HepG2 (cell line): ENCODE measurements around the gene DUSP7. TPM values are rescaled to one million over a fixed set of nuclear protein-coding genes. Genes with fewer than 3 reads are reported as not detected.
A peak's percentile ranks its signal among the peaks of the same experiment; 100 is the strongest.

Experiments
- ATAC-seq: fragments of 200-7000 bp; cut with Tn5 transposase; 3 replicates; pipeline ENCODE4 v1.9.1; 2020; ENCODE audit warnings: mild to moderate bottlenecking, moderate library complexity
- BruUV-seq: library from RNA; stranded (reverse); fragments of 400-500 nt; replicated peaks from 2 replicates; lab custom pipeline; 2021; lab: Mats Ljungman, UMichigan
- CTCF ChIA-PET: fragments of 300-600 bp; formaldehyde crosslinking; extraction: SDS; loops from one replicate; lab custom pipeline; 2021; ENCODE audit warnings: low total read pairs, inconsistent platforms, low intra/inter-chr PET ratio; lab: Yijun Ruan, JAX
- POLR2A ChIA-PET: fragments of 350-600 bp; sonication (Branson Sonifier 250); formaldehyde crosslinking; loops from one replicate; lab custom pipeline; 2020; ENCODE audit warnings: antibody characterized with exemption, inconsistent platforms; lab: Yijun Ruan, JAX
- DNase-seq: peaks from one replicate; pipeline ENCODE4 v3.0.0-alpha.2; 2015; ENCODE audit warnings: low spot score
- FAIRE-seq: peaks from 3 replicates; lab custom pipeline; 2011; peaks lifted over from hg19 to GRCh38; lab: Jason Lieb, UNC
- H2AFZ ChIP-seq: one replicate; pipeline ENCODE4 v1.6.1; 2011; ENCODE audit warnings: low read length, inconsistent platforms
- H3K27ac ChIP-seq: fragments of 300-600 bp; 3 replicates; pipeline ENCODE4 v1.8.0; 2011; ENCODE audit warnings: mixed run types, mild to moderate bottlenecking, mixed read lengths, low read length, inconsistent platforms; ENCODE audit not compliant: insufficient read depth; ENCODE audit errors: extremely low read length
- H3K27me3 ChIP-seq, 2 experiments: fragments of 200-600 bp in 1 of 2; 2 replicates in 1 of 2; 3 replicates in 1 of 2; pipeline versions ENCODE4 v1.6.0 to v1.8.0; 2011; ENCODE audit warnings: low read length in 2 of 2, mild to moderate bottlenecking in 2 of 2, moderate library complexity in 2 of 2, inconsistent platforms in 1 of 2; ENCODE audit not compliant: insufficient read depth in 2 of 2, control insufficient read depth in 1 of 2
- H3K36me3 ChIP-seq, 2 experiments: fragments of 200-600 bp in 1 of 2; replicated peaks in 1 of 2; 2 replicates in 1 of 2; 3 replicates in 1 of 2; pipeline versions ENCODE4 v1.5.1 to v1.8.0; 2011; ENCODE audit warnings: low read length in 2 of 2, inconsistent platforms in 1 of 2; ENCODE audit not compliant: insufficient read depth in 2 of 2, control insufficient read depth in 1 of 2
- H3K4me1 ChIP-seq: 2 replicates; pipeline ENCODE4 v1.5.1; 2012; ENCODE audit warnings: low read length, inconsistent platforms; ENCODE audit not compliant: insufficient read depth
- H3K4me2 ChIP-seq: 2 replicates; pipeline ENCODE4 v1.6.0; 2011; ENCODE audit warnings: low read depth, low read length, inconsistent platforms
- H3K4me3 ChIP-seq, 3 experiments: fragments of 200-600 bp in 1 of 3; sonication (generic), shearing (Covaris generic) in 1 of 3; replicated peaks in 1 of 3; 2 replicates each; pipeline ENCODE4 v1.5.1; 2011 to 2016; ENCODE audit warnings: low read length in 3 of 3, inconsistent platforms in 2 of 3, low read depth in 2 of 3, mild to moderate bottlenecking in 2 of 3, control low read depth in 1 of 3, mixed read lengths in 1 of 3; ENCODE audit not compliant: insufficient read depth in 1 of 3
- H3K79me2 ChIP-seq: one replicate; pipeline ENCODE4 v1.6.1; 2011; ENCODE audit warnings: low read length, inconsistent platforms; ENCODE audit not compliant: insufficient read depth
- H3K9ac ChIP-seq: 2 replicates; pipeline ENCODE4 v1.6.0; 2011; ENCODE audit warnings: mild to moderate bottlenecking, low read depth, low read length, inconsistent platforms; ENCODE audit not compliant: insufficient read depth
- H3K9me3 ChIP-seq: 2 replicates; pipeline ENCODE4 v1.5.1; 2012; ENCODE audit warnings: mild to moderate bottlenecking, low read length
- H4K20me1 ChIP-seq: 2 replicates; pipeline ENCODE4 v1.6.0; 2011; ENCODE audit warnings: inconsistent platforms, mild to moderate bottlenecking, low read length, moderate library complexity; ENCODE audit not compliant: insufficient read depth
- ATM ChIP-seq: fragments of 450-650 bp; IDR thresholded peaks from 2 replicates; pipeline ENCODE4 v1.7.1; 2017; ENCODE audit warnings: mild to moderate bottlenecking, borderline replicate concordance
- CENPT ChIP-seq: sonication (generic); formaldehyde crosslinking; IDR thresholded peaks from 2 replicates; pipeline ENCODE4 v1.8.0; 2022; ENCODE audit warnings: low read depth, mild to moderate bottlenecking, moderate library complexity, missing genetic modification reagents
- CREB1 ChIP-seq, 2 experiments: fragments of 450-650 bp in 1 of 2; IDR thresholded peaks; 2 replicates each; pipeline ENCODE4 v1.6.1; 2016 to 2017; ENCODE audit warnings: control low read depth in 1 of 2, mild to moderate bottlenecking in 1 of 2, missing compliant biosample characterization in 1 of 2, missing genetic modification characterization in 1 of 2
- DMAP1 ChIP-seq: IDR thresholded peaks from 2 replicates; pipeline ENCODE4 v1.6.1; 2016
- FOSL2 ChIP-seq: sonication (generic); formaldehyde crosslinking; IDR thresholded peaks from 2 replicates; pipeline ENCODE4 v1.4.0; 2020; ENCODE audit warnings: missing genetic modification reagents
- GZF1 ChIP-seq: sonication (generic); formaldehyde crosslinking; IDR thresholded peaks from 2 replicates; pipeline ENCODE4 v1.5.1; 2020; ENCODE audit warnings: mild to moderate bottlenecking, missing genetic modification reagents
- MBNL3 ChIP-seq: fragments of 250-450 bp; sonication (Bioruptor Pico); conservative IDR thresholded peaks from 2 replicates; pipeline ENCODE4 v1.8.0; 2022; ENCODE audit warnings: mild to moderate bottlenecking, inconsistent platforms
- MEIS2 ChIP-seq: sonication (generic); formaldehyde crosslinking; IDR thresholded peaks from 2 replicates; pipeline ENCODE4 v1.9.0; 2021; ENCODE audit warnings: mild to moderate bottlenecking, missing genetic modification reagents
- RFX1 ChIP-seq: fragments of 450-650 bp; IDR thresholded peaks from 2 replicates; pipeline ENCODE4 v1.6.1; 2017
- ZBTB8A ChIP-seq: sonication (generic); formaldehyde crosslinking; IDR thresholded peaks from 2 replicates; pipeline ENCODE4 v1.4.0; 2020; ENCODE audit warnings: mild to moderate bottlenecking, low read depth, missing genetic modification reagents, borderline replicate concordance
- ZNF704 ChIP-seq: sonication (generic); formaldehyde crosslinking; IDR thresholded peaks from 2 replicates; pipeline ENCODE4 v1.8.1; 2023; ENCODE audit warnings: mild to moderate bottlenecking, inconsistent platforms, moderate library complexity, missing genetic modification reagents, borderline replicate concordance
- ZNF839 ChIP-seq: sonication (generic); formaldehyde crosslinking; IDR thresholded peaks from 2 replicates; pipeline ENCODE4 v1.4.0; 2020; ENCODE audit warnings: missing genetic modification reagents, mild to moderate bottlenecking, borderline replicate concordance
- WGBS: methylation state at CpG from one replicate; pipeline ENCODE4 v1.1.6; 2017; ENCODE audit warnings: low lambda C conversion rate; 5-methylcytosine and 5-hydroxymethylcytosine counted together
- in situ Hi-C: cut with HindIII; loops from 2 replicates; pipeline ENCODE4 v1.10.0; 2017; ENCODE audit warnings: low pct_unique_long_range_greater_than_20kb; ENCODE audit not compliant: extremely low pct_ligation_motif_present
- intact Hi-C: fragments of 100-400 bp; cut with micrococcal nuclease; formaldehyde crosslinking; loops from one replicate; pipeline ENCODE4 v1.10.0; 2022; ENCODE audit not compliant: unreplicated experiment
- polyA plus RNA-seq, 8 experiments: library from polyadenylated mRNA; depleted of rRNA in 3 of 8; stranded (reverse) in 7 of 8; unstranded in 1 of 8; fragments of >200 nt; fragmentation: Illumina TruSeq in 4 of 8; extraction: Trizol in 4 of 8; gene quantifications; 2 replicates each; pipeline versions ENCODE4 v1.2.1 to v1.2.3, GENCODE V29; 2011 to 2016; ENCODE audit warnings: low read depth in 4 of 8, missing spikeins in 1 of 8, mixed read lengths in 1 of 8; ENCODE audit not compliant: insufficient read depth in 1 of 8
- total RNA-seq, 5 experiments: library from RNA; depleted of rRNA; stranded (reverse); fragments of >200 nt; fragmentation: Illumina TruSeq; extraction: Trizol; gene quantifications; 2 replicates each; pipeline ENCODE4 v1.2.3, GENCODE V29; 2016; ENCODE audit warnings: low read depth in 1 of 5

The DUSP7 gene
- total and polyA plus RNA-seq, 2 of the 13 experiments (the other 11 are each of a cell fraction or from before 2014, with no cell fraction given) = 6.6 to 8.8 TPM

- no peak for FAIRE-seq
- no TSS peak for BruUV-seq
These were observed 6.8 kb upstream of the DUSP7 start for GRCh38 chr3:52063026-52063723.

GRCh38 chr3:52062505-52062904, 6.1 kb upstream of the DUSP7 start:
- no TSS peak for BruUV-seq
- Histone ChIP-seq H3K4me1 (peaks cover 21% of the 10 kb centered on the region), H3K79me2 (no peaks in the 10 kb centered on the region), H3K4me2 (no peak overlapping the region), H3K27ac (no peak overlapping the region), H3K4me3 (no peak overlapping the region), H3K36me3 (no peaks in the 10 kb centered on the region), H2AFZ (no peak overlapping the region), H3K9ac (no peak overlapping the region), H3K27me3 (peaks cover 9 to 64% of the 10 kb centered on the region in 2 experiments), H4K20me1 (no peaks in the 10 kb centered on the region), H3K9me3 (no peaks in the 10 kb centered on the region)
- no peak for FAIRE-seq
- ChIA-PET CTCF (no interaction called here), POLR2A (no interaction called here)
- ATAC-seq = no peak
- intact Hi-C loops (no loop called here), in situ Hi-C loops (no loop called here)
- DNase-seq = no peak
- TF ChIP-seq FOSL2 = 0 out of 2 replicates have a peak, but pooled peaks have one; percentile 15
- no peak for TF ChIP-seq ZNF704 (CRISPR knock-in tag)
- no peak for TF ChIP-seq MEIS2 (CRISPR knock-in tag)
- peak; percentile 27; the same call in 1 of the 2 replicates for TF ChIP-seq RFX1
- no peak for TF ChIP-seq ATM
- 15% methylated on average over 2 of the region's 5 CpGs for WGBS

More at GRCh38 chr3:52063026-52063723, 6.8 kb upstream of the DUSP7 start:
- H3K4me3 ChIP-seq = no peak overlapping the region
- no peak for TF ChIP-seq GZF1 (CRISPR knock-in tag)
- TF ChIP-seq DMAP1 = no peak
- TF ChIP-seq ZBTB8A (CRISPR knock-in tag) = no peak
- no peak for TF ChIP-seq MBNL3 (CRISPR knock-in tag)
- no peak for TF ChIP-seq CENPT (CRISPR knock-in tag)
- no peak for TF ChIP-seq ZNF839 (CRISPR knock-in tag)
- no peak for TF ChIP-seq CREB1 (IDR thresholded peaks at IDR 0.05)
- TF ChIP-seq CREB1 (CRISPR knock-in tag; IDR thresholded peaks at IDR 0.05) = no peak
- no peaks in the 10 kb centered on the region for H4K20me1 ChIP-seq
- CTCF ChIA-PET = no interaction called here
- H3K27ac ChIP-seq = no peak overlapping the region
- H3K9ac ChIP-seq = no peak overlapping the region
- H3K4me2 ChIP-seq = 0 out of 2 replicates have a peak overlapping the region, but pooled peaks have one; percentile 8
- H2AFZ ChIP-seq = no peak overlapping the region
- POLR2A ChIA-PET = no interaction called here
- no peaks in the 10 kb centered on the region for H3K9me3 ChIP-seq
- ATAC-seq (no peak; the same call in 2 of the 3 replicates), DNase-seq (no peak)
- in situ Hi-C loops (no loop called here), intact Hi-C loops (no loop called here)
- H3K27me3 ChIP-seq = peaks cover 9 to 59% of the 10 kb centered on the region in 2 experiments
- H3K36me3 ChIP-seq = no peaks in the 10 kb centered on the region
- peaks cover 17% of the 10 kb centered on the region for H3K4me1 ChIP-seq
- H3K79me2 ChIP-seq = no peaks in the 10 kb centered on the region
- WGBS = 30% methylated on average over 11 of the region's 14 CpGs
